ENCODE results near the gene TRAPPC6A.
A peak's percentile ranks its signal among the peaks of the same experiment; 100 is the strongest.
"Not testable (repeated sequence)": the region's sequence is repeated elsewhere in the genome, so short reads cannot be mapped to it uniquely, and the experiment has no call there.

Gene TRAPPC6A

DNA sequence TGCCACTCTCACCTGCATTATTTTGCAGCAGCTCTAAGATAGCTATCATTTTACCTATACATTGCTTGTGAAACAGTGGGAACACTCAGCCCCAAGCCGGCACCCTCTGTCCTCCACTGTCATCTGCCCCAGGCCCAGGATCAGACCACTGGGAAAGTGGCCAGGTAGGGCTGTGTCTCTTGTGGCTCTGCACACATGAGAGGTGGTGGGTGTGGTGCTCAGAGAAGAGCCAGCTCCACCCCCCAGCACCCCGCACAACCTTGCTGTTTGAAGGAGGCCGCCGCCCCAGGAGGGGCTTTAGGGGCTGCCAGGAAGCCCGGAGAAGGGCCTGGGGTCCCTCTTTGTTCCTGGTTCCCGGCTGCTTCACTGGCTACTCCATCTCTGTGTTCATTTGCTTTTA is 58.5 kb downstream of the TRAPPC6A start:
- DNase-seq (ENCODE audit: low spot score in 2 of 2) (no peak), ATAC-seq (no peak)
- Mint-ChIP-seq H3K9me3 (no peaks in the 10 kb centered on the region), H3K4me3 (no peak overlapping the region), H3K4me1 (peaks cover 82% of the 10 kb centered on the region), H3K36me3 (peaks cover 11% of the 10 kb centered on the region), H3K27ac (no peak overlapping the region)

DNA sequence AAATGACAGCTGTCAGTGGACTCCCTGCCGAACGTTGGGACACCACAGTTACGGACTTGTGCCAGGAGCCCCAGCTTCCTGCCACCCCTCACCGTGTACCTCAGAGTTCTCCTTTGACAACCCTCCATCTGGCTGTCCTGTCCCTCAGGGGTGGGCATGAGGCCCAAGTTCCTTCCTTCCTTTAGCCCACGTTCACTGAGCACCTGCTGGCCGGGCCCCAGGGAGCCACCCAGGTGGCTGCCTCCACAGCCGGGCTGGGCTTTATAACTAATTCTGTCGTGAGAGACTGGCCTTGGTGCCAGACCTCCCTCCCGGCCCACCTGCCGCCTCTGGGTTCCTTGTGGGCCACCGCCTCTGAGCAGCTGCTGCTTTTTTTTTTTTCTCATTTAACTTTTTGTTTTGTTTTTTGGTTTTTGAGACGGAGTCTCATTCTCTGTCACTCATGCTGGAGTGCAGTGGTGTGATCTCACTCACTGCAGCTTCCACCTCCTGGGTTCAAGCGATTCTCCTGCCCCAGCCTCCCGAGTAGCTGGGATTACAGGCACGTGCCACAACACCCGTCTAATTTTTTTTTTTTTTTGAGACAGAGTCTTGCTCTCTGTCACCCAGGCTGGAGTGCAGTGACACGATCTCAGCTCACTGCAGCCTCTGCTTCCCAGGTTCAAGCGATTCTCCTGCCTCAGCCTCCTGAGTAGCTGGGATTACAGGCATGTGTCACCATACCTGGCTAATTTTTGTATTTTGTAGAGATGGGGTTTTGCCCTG is 59.3 kb downstream of the TRAPPC6A start:
- H3K4me3 Mint-ChIP-seq = peak overlapping the region; percentile 53
- H3K9me3 Mint-ChIP-seq; DNase-seq (ENCODE audit: low spot score in 2 of 2); ATAC-seq; H3K36me3 Mint-ChIP-seq: not testable (repeated sequence)
- H3K4me1 Mint-ChIP-seq = peaks cover 74% of the 10 kb centered on the region
- H3K27ac Mint-ChIP-seq = peak overlapping the region; percentile 71

DNA sequence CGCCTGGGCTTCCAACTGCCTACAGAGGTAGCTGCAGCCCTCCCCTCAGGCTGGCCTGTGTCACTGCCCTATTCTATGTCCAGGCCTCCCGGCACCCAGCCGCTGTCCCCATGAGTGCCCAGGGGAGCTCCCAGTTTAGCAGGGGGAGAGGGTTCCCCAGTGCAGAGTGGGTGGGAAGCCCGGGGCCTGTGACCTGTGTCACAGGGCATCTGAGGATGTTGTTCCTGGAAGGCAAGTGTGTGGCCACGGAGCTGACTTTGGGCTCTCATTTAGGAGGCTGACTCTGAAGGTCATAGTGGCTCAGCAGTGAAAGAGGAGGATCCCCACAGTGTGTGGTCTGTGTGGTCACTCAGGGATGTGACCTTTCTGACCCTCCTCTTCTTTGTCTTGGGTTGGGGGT is 59.9 kb downstream of the TRAPPC6A start:
- H3K4me3 Mint-ChIP-seq = peak overlapping the region; percentile 53
- no peak for ATAC-seq
- no peaks in the 10 kb centered on the region for H3K9me3 Mint-ChIP-seq

GRCh38 chr19:45117671-45118070 is 60.4 kb downstream of the TRAPPC6A start:
- H3K4me1 Mint-ChIP-seq = peaks cover 65% of the 10 kb centered on the region

More for the DNA sequence above, 59.9 kb downstream of the TRAPPC6A start:
- peaks cover 69% of the 10 kb centered on the region for H3K4me1 Mint-ChIP-seq
- H3K36me3 Mint-ChIP-seq = peaks cover 6% of the 10 kb centered on the region
- DNase-seq (ENCODE audit: low spot score in 2 of 2) = no peak
- peak overlapping the region; percentile 71 for H3K27ac Mint-ChIP-seq

GRCh38 chr19:45117167-45117594 is 60.9 kb downstream of the TRAPPC6A start:
- DNase-seq (ENCODE audit: low spot score in 2 of 2) = peak; percentile 37 to 65
- peaks cover 6% of the 10 kb centered on the region for H3K36me3 Mint-ChIP-seq
- H3K4me3 Mint-ChIP-seq = peak overlapping the region; percentile 53
- H3K4me1 Mint-ChIP-seq = peaks cover 60% of the 10 kb centered on the region
- peak overlapping the region; percentile 35 for H3K27ac Mint-ChIP-seq
- ATAC-seq = peak; percentile 78
- H3K9me3 Mint-ChIP-seq = no peaks in the 10 kb centered on the region

More at GRCh38 chr19:45117671-45118070, 60.4 kb downstream of the TRAPPC6A start:
- ATAC-seq (peak; percentile 3), DNase-seq (ENCODE audit: low spot score in 2 of 2) (no peak)
- Mint-ChIP-seq H3K4me3 (peak overlapping the region; percentile 53), H3K9me3 (no peaks in the 10 kb centered on the region), H3K36me3 (peaks cover 6% of the 10 kb centered on the region), H3K27ac (peak overlapping the region; percentile 71)

- ATAC-seq (no peak), DNase-seq (ENCODE audit: low spot score in 2 of 2) (no peak)
- no peak overlapping the region for H3K27ac Mint-ChIP-seq
Measured at GRCh38 chr19:45115809-45116615, 62.0 kb downstream of the TRAPPC6A start.

GRCh38 chr19:45114116-45114515 is 63.9 kb downstream of the TRAPPC6A start:
- no peak overlapping the region for H3K4me3 Mint-ChIP-seq
- peak overlapping the region; percentile 74 for H3K27ac Mint-ChIP-seq
- no peaks in the 10 kb centered on the region for H3K9me3 Mint-ChIP-seq
- peaks cover 67% of the 10 kb centered on the region for H3K4me1 Mint-ChIP-seq
- H3K36me3 Mint-ChIP-seq = peaks cover 6% of the 10 kb centered on the region
- ATAC-seq (no peak), DNase-seq (ENCODE audit: low spot score in 2 of 2) (no peak)

More at GRCh38 chr19:45115809-45116615, 62.0 kb downstream of the TRAPPC6A start:
- Mint-ChIP-seq H3K36me3 (peaks cover 6% of the 10 kb centered on the region), H3K9me3 (no peaks in the 10 kb centered on the region), H3K4me3 (peak overlapping the region; percentile 53), H3K4me1 (peaks cover 56% of the 10 kb centered on the region)

DNA sequence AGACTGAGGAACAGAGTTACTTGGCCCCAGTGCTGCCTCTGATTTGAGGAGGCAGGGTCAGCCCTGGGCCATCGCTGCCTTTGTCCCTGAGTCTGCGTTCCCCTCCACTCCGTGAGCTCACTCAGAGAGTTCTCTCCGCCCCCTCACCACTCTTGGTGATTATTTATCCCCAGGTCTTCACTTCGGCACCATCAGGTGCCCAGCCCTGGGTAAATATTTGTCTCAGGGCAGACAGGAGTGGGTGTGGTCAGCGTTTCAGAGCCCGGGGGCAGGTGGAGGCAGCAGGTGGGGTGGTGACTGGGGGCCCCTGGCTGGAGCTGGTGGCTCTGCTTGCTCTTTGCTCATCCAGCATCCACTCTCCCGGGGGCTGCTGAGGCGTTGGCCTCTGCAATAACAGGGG is 64.4 kb downstream of the TRAPPC6A start:
- no peak for DNase-seq (ENCODE audit: low spot score in 2 of 2)
- Mint-ChIP-seq H3K9me3 (no peaks in the 10 kb centered on the region), H3K4me3 (no peak overlapping the region), H3K27ac (peak overlapping the region; percentile 74), H3K4me1 (peaks cover 65% of the 10 kb centered on the region), H3K36me3 (peaks cover 6% of the 10 kb centered on the region)
- ATAC-seq = no peak

Measured in stimulated activated effector memory CD8-positive, alpha-beta T cell treated with anti-CD3 and anti-CD28 coated beads, Interleukin-12 subunit alpha, Interleukin-12 subunit beta, amount 100 ng/mL, for 72 hours (primary cell).